HG03108 (cell line): ENCODE data around the gene SF3A1.
A peak's percentile ranks its signal among the peaks of the same experiment; 100 is the strongest.
"Not testable (repeated sequence)": the region's sequence is repeated elsewhere in the genome, so short reads cannot be mapped to it uniquely, and the experiment has no call there.

Source experiments
- ATAC-seq: cut with Tn5 transposase; IDR thresholded peaks from one replicate; pipeline ENCODE4 v1.9.1; 2021; ENCODE audit warnings: moderate library complexity; ENCODE audit not compliant: unreplicated experiment

SF3A1 gene

DNA sequence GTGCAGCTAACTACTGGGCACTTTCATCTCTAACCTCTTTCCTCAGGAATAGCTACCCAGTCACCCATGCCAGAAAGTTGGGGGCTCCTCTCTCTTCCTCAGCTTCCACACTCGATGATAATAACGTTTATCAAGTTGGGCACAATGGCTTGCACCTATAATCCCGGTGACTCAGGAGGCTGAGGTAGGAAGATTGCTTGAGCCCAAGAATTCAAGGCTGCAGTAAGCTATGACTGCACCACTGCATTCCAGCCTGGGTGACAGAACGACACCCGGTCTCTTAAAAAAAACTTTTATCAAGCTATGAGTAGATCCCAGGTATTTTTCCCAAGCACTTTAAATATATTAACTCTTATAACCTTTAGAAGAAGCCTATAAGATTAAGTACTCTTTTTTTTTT lies 2.0 kb downstream of the SF3A1 start:
- ATAC-seq, result no peak

GRCh38 chr22:30351226-30351625 lies 5.5 kb downstream of the SF3A1 start:
- no peak for ATAC-seq

- ATAC-seq, result no peak
Measured at GRCh38 chr22:30348809-30349208, 7.9 kb downstream of the SF3A1 start.

DNA sequence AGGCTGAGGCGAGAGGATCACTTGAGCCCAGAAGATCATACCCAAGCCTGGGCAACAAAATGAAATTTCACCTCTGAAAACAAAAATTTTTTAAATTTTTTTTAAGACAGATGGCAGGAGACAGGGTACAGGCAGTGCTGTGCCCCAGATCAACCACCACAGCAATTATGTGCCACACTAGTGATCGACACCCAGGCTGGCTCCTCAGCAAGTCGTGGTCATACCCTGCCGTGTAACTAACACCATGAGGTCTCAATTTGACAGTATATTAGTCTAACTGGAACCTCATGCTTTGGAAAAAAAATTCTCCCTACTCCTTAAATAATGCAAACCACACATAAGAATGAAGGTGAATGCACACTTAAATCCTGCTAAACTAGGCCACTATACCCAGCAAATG lies 8.3 kb downstream of the SF3A1 start:
- ATAC-seq, result no peak

DNA sequence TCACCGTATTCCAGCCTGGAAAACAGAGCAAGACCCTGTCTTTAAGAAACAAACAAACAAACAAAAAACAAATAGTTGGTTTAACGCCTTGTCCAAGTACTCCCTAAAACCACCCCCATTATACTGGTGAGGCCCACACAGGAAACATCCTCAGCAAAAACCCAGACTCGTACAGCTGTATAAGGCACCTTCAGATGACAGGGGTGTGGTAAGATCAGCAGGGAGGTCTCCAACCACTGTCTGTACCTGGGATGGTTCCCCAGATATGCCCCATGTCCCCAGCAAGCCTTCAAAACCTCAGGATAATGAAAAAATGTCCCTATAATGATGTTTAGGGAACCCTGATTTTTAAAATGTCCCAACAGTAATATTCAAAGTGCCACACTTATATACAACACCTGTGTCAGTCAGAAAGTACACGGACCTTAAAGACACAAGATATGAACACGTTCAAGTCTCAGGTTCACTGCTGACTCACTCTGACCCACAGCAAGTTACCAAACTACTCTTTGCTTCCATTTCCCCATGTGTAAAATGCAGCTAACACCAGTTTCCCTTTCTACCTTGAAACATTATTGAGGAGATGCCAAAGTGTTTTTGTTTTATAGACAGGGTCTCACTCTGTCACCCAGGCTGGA lies 9.3 kb downstream of the SF3A1 start:
- ATAC-seq, result no peak

DNA sequence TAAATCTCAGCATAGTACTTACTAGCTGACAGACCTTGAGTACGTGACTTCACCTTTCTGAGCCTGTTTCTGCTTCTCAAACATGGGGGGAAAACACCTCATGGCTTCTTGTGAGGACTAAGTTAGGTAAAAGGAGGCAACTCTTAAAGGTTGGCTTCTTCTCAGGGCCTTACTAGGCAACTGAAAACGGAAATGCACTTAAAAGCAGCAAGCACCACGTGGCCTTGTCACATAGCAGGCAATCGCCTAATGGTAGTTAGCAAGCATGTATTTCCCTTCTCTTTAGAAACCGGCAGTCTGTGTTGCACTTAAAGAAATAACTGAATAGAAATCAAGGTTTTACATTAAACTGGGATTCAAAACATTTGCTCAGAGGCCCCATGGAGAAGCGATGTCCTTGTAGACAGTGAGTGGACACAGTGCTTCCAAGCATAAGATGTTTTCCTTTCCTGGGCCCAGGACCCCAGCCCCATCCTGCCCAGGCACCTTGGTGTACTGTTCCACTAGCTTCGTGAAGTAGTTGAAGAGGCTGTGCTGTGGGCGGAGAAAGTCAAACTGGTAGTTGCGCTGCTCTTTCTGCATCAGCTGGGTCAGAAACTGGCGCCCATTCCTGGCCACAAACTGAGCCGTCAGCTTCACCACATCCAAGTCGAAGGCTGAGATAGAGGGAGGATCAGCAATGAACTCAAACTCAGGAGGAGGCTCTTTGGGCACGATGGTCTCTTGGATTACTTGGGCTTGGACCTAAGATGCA lies 12.1 kb downstream of the SF3A1 start:
- no peak for ATAC-seq

DNA sequence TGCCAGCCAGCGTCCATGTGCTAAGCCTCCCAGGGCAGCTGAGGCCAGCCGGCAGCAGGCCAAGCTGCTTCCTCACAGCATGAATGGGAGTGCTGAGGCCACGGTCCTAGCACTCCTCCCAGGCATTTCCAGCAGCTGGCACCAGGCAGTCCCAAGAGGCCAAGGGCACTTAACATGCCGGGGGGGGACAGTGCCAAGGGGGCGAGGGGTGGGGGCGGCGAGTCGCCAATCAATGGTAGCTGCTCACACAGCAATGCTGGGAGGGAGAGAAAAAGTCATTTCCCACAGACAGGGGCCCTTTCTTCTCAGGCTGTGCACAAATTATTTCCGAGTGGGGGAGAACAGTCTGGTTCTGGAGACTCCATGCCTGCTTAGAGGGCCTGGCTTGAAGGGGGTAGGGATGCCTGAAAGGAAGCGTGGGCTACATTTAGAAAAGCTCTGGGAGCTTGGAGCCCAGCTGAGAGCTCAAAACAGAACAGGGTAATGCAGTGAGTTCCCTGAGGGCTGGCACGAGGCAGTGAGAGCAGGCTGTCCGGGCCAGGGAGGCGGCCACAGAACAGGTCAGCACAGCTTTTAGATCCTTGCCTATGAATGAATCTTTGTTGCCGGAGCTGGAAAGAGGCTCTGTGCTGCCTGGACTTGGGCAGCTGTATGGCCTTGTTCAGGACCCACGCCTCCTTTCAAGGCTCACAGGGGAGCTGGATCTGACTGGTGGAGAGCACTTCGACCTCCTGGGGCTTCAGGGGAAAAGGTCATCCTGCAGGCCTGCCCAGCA lies 15.6 kb downstream of the SF3A1 start:
- ATAC-seq, result no peak

- no peak for ATAC-seq
Measured at GRCh38 chr22:30338802-30339201, 17.9 kb downstream of the SF3A1 start.

GRCh38 chr22:30338341-30338740 lies 18.4 kb downstream of the SF3A1 start:
- ATAC-seq, result not testable (repeated sequence)

DNA sequence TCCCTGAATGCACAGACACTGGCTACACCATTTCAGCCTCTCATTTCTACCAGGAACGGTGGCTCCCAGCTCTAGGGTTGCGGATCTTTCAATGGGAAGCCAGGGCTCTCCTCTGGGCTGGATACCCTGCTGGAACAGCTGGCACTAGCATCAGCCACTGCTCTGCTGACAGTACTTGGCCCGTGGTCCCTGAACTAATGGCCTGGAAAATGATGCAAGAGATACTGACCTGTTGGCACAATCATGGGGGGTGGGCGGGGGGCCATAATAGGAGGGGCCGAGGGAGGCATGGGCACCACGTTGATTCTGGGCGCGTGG lies 19.3 kb downstream of the SF3A1 start:
- ATAC-seq, result no peak

DNA sequence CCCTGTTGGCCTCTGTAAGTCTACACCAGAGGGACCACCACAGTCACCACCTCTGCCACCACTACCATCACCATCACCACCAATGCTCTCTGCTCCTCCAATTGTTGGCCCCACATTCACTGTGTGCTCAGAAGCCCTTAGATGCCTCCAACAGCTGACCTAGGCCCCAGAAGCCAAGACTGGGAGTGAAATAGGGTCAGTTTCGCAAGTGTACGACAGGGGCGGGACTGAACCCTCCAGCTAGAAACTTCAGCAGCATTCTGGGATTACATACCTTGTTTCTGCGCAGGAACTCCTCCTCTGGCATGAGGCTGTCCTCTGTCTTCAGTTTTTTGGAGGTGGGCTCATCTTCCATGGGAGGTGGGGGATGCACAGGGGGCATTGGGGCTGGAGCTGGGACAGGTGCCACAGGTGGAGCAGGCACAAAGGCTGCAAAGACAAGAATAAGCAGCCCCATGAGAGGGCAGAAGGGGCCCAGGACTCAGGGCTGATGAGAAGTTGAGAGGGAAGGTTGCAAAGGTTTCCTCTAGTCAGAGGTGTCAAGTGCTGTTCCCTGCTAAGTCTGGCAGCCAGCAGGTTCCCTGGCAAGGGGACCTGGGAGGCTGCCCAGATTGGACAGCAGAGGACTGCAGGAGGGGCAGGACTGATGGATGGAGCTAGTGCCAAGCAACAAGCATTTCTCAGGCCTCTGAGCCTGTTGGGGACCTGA lies 19.8 kb downstream of the SF3A1 start:
- no peak for ATAC-seq

DNA sequence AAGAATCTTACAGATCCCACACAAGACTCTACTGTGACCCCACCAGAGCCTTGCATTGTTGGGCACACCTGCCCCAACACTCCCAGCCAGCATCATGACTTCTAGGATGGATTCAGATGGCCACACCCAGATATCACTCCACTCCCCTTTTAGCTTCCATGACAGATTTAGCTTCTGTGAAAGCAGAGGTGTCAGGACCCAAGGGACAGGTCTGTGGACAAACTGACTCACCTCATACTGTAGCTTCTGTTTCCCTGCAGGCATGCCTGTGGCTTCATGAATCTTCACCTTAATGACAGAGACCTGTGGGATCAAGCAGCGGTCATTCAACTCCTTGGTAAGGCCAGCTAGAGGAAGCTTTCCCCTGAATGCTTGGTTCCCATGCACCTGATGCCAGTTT lies 21.5 kb downstream of the SF3A1 start:
- ATAC-seq, result no peak

GRCh38 chr22:30334646-30335045 lies 22.0 kb downstream of the SF3A1 start:
- ATAC-seq, result no peak

GRCh38 chr22:30333707-30334087 lies 23.0 kb downstream of the SF3A1 start:
- ATAC-seq, result no peak

- ATAC-seq, result no peak
Measured at GRCh38 chr22:30332994-30333706, 23.5 kb downstream of the SF3A1 start.

GRCh38 chr22:30332551-30332950 lies 24.1 kb downstream of the SF3A1 start:
- no peak for ATAC-seq

DNA sequence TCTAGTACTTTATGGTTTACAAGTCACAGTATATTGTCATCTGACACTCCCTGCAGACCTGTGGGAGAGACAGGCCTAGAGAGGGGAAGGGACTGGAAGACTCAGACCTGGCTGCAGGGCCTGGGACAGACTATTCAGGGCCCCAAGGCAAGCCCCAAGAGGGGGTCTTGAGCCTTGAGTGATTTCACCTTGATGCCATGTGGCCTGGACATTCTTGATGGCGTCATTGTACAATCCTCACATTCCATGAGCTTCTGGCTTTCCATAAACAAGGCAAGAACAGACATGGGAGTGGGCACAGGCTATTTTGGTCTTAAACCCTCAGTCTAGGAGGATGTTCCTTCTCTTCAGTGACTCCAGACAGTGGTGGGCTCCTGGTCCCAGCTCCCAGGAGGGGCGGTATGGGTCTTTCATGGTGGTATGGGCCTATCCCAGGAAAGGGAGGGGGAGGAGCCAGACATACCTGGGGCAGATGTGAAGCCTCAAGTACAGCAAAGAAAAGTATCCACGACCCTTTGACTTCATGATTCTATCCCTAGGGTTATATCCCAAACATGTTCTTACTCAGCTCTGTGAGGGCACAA lies 28.1 kb downstream of the SF3A1 start:
- ATAC-seq, result no peak

- no peak for ATAC-seq
Measured at GRCh38 chr22:30327864-30328345, 28.8 kb downstream of the SF3A1 start.

- ATAC-seq, result peak; percentile 88
Measured at GRCh38 chr22:30326706-30327362, 29.9 kb downstream of the SF3A1 start, which contains the start of gene TBC1D10A. TBC1D10A (minus strand) TSS chr22:30326941; CDS start chr22:30326881, 60 bp downstream.

- ATAC-seq, result peak; percentile 16
Measured at GRCh38 chr22:30326255-30326705, 30.4 kb downstream of the SF3A1 start.
